Fibroblast of mammary gland (primary cell): ENCODE measurements around the gene COL2A1.

Experiments
- DNase-seq: peaks from one replicate; pipeline ENCODE4 v3.0.0-alpha.2; 2010; ENCODE audit warnings: low read depth
- H3K4me3 ChIP-seq: 2 replicates; pipeline ENCODE4 v1.5.1; 2011; ENCODE audit warnings: low read depth, mild to moderate bottlenecking, low read length, moderate library complexity; ENCODE audit not compliant: control insufficient read depth
- CTCF ChIP-seq: conservative IDR thresholded peaks from 2 replicates; pipeline ENCODE4 v1.5.1; 2011; ENCODE audit warnings: low read depth, low read length, inconsistent platforms; ENCODE audit not compliant: control insufficient read depth, insufficient read depth

COL2A1 gene

GRCh38 chr12:48038085-48038484, 33.8 kb upstream of the COL2A1 start:
- no peak for DNase-seq
- TF ChIP-seq CTCF: no peak
- no peak overlapping the region for H3K4me3 ChIP-seq

- DNase-seq: no peak
- no peak overlapping the region for H3K4me3 ChIP-seq
- TF ChIP-seq CTCF: no peak
Observed at GRCh38 chr12:48037267-48037915, 33.1 kb upstream of the COL2A1 start.

GRCh38 chr12:48036818-48037217, 32.5 kb upstream of the COL2A1 start:
- no peak overlapping the region for H3K4me3 ChIP-seq
- DNase-seq: no peak
- no peak for TF ChIP-seq CTCF

GRCh38 chr12:48034835-48035805, 30.8 kb upstream of the COL2A1 start:
- DNase-seq: no peak
- no peak for TF ChIP-seq CTCF
- no peak overlapping the region for H3K4me3 ChIP-seq

- no peak for TF ChIP-seq CTCF
- DNase-seq: no peak
- H3K4me3 ChIP-seq: no peak overlapping the region
Observed at GRCh38 chr12:48033451-48033850, 29.2 kb upstream of the COL2A1 start.

- no peak overlapping the region for H3K4me3 ChIP-seq
- DNase-seq: peak; percentile 4
- TF ChIP-seq CTCF: no peak
Observed at GRCh38 chr12:48032597-48032996, 28.3 kb upstream of the COL2A1 start.
